ENCODE results near the gene VAMP8.
A peak's percentile ranks its signal among the peaks of the same experiment; 100 is the strongest.
"Not testable (repeated sequence)": the region's sequence is repeated elsewhere in the genome, so short reads cannot be mapped to it uniquely, and the experiment has no call there.

The VAMP8 gene

DNA sequence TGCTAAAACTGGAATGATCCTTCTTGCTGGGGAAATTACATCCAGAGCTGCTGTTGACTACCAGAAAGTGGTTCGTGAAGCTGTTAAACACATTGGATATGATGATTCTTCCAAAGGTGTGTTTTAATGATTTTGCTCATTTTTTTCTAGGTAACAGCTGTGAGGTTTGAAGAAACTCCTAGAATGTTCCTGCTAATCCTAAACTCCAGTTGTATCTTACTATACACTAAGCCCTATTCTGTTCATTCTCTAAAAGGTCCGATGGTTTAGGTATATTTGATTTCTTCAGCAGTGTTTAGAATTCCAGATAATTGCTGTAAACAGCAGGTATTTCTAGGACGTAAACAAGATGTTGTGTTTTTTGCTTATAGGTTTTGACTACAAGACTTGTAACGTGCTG is 36.1 kb upstream of the VAMP8 start:
- Histone ChIP-seq H3K9me3 (ENCODE audit: low read length) (no peaks in the 10 kb centered on the region), H3K27me3 (ENCODE audit: insufficient read depth, low read length) (no peaks in the 10 kb centered on the region), H2AFZ (ENCODE audit: low read depth, low read length) (no peak overlapping the region), H3K4me1 (ENCODE audit: insufficient read depth, low read length) (peaks cover 25% of the 10 kb centered on the region), H3K36me3 (ENCODE audit: insufficient read depth, low read length) (peaks cover 59% of the 10 kb centered on the region), H3K4me3 (ENCODE audit: low read length) (peak overlapping the region; percentile 70)

DNA sequence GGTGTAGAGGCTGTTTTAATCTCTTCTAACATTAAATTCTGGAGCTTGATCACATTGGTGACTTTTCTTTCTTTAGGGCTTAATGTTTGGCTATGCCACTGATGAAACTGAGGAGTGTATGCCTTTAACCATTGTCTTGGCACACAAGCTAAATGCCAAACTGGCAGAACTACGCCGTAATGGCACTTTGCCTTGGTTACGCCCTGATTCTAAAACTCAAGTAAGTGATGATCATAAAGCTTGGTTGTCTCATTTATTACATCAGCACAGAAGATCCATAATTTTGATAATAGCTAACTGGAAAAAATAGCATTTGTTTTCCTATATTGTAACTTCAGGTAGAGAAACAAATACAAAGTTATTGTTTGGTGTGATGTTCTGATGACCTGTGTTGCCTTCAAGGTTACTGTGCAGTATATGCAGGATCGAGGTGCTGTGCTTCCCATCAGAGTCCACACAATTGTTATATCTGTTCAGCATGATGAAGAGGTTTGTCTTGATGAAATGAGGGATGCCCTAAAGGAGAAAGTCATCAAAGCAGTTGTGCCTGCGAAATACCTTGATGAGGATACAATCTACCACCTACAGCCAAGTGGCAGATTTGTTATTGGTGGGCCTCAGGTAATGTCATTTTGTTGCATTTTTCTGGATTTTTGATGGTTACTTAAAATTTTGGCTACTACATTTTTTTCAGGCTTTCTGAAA is 35.5 kb upstream of the VAMP8 start:
- no peaks in the 10 kb centered on the region for H3K9me3 ChIP-seq (ENCODE audit: low read length)
- H3K27me3 ChIP-seq (ENCODE audit: insufficient read depth, low read length): no peaks in the 10 kb centered on the region
- peak overlapping the region; percentile 70 for H3K4me3 ChIP-seq (ENCODE audit: low read length)
- peaks cover 63% of the 10 kb centered on the region for H3K36me3 ChIP-seq (ENCODE audit: insufficient read depth, low read length)
- H2AFZ ChIP-seq (ENCODE audit: low read depth, low read length): no peak overlapping the region
- peaks cover 20% of the 10 kb centered on the region for H3K4me1 ChIP-seq (ENCODE audit: insufficient read depth, low read length)

DNA sequence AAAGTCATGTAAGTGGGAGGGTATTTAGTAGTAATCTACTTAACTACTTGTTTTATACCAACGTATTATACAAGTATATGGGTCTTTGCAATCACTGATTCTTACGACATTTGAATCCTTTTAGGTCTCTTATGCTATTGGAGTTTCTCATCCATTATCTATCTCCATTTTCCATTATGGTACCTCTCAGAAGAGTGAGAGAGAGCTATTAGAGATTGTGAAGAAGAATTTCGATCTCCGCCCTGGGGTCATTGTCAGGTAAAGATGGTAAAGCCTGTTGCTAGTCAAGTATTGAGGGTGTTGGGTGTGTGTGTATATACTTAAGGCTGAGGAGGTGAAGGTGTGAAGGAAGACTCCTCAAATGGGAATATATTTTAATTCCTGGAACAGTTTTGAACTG is 34.6 kb upstream of the VAMP8 start:
- Histone ChIP-seq H3K27me3 (ENCODE audit: insufficient read depth, low read length) (no peaks in the 10 kb centered on the region), H3K36me3 (ENCODE audit: insufficient read depth, low read length) (peaks cover 69% of the 10 kb centered on the region), H3K4me1 (ENCODE audit: insufficient read depth, low read length) (peaks cover 16% of the 10 kb centered on the region), H3K9me3 (ENCODE audit: low read length) (no peaks in the 10 kb centered on the region), H3K4me3 (ENCODE audit: low read length) (no peak overlapping the region), H2AFZ (ENCODE audit: low read depth, low read length) (no peak overlapping the region)

DNA sequence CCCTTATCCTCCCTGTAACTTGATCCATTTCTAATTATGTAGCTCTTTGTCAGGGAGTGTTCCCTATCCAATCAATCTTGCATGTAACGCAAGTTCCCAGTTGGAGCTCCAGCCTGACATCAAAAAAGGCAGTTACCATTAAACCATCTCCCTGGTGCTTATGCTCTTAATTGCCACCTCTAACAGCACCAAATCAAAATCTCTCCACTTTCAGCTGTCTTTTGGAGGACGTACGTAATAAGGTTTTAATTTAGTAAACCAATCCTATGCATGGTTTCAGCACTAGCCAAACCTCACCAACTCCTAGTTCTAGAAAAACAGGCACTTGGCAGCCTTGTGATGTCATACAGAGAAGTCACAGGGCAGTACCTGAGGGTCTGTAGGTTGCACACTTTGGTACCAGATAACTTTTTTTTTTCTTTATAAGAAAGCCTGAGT is 33.1 kb upstream of the VAMP8 start:
- not testable (repeated sequence) for H3K9me3 ChIP-seq (ENCODE audit: low read length); H3K27me3 ChIP-seq (ENCODE audit: insufficient read depth, low read length); H2AFZ ChIP-seq (ENCODE audit: low read depth, low read length); H3K4me3 ChIP-seq (ENCODE audit: low read length)
- Histone ChIP-seq H3K36me3 (ENCODE audit: insufficient read depth, low read length) (peaks cover 79% of the 10 kb centered on the region), H3K4me1 (ENCODE audit: insufficient read depth, low read length) (peaks cover 16% of the 10 kb centered on the region)

DNA sequence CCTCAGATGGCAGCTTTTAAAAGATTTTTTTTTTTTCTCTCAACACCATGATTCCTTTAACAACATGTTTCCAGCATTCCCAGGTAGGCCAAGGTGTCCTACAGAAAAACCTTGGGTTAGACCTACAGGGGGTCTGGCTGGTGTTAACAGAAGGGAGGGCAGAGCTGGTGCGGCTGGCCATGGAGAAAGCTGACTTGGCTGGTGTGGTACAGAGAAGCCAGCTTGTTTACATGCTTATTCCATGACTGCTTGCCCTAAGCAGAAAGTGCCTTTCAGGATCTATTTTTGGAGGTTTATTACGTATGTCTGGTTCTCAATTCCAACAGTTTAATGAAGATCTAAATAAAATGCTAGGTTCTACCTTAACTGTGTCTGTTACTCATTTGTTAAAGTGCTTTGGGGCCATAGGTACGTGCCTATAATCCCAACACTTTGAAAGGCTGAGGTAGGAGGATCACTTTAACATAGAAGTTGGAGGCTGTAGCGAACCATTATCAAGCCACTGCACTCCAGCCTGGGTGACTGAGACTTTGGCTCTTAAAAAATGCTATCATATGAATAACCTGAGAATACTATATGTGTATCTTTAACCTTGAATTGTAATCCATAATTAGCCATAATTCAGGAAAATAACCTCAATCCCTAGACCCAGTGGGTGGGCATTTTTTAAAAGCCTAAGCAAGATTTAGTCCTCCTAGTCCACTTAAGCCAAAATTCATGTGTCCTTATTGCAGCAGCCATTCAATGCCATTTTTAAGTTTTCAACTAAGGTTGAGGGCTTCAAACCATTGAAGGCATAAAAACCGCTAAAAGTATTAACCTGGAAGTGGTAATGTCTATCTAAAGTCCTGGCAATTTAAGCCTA is 32.2 kb upstream of the VAMP8 start:
- H2AFZ ChIP-seq (ENCODE audit: low read depth, low read length); H3K9me3 ChIP-seq (ENCODE audit: low read length); H3K4me3 ChIP-seq (ENCODE audit: low read length); H3K27me3 ChIP-seq (ENCODE audit: insufficient read depth, low read length): not testable (repeated sequence)
- Histone ChIP-seq H3K4me1 (ENCODE audit: insufficient read depth, low read length) (peaks cover 16% of the 10 kb centered on the region), H3K36me3 (ENCODE audit: insufficient read depth, low read length) (peaks cover 81% of the 10 kb centered on the region)

DNA sequence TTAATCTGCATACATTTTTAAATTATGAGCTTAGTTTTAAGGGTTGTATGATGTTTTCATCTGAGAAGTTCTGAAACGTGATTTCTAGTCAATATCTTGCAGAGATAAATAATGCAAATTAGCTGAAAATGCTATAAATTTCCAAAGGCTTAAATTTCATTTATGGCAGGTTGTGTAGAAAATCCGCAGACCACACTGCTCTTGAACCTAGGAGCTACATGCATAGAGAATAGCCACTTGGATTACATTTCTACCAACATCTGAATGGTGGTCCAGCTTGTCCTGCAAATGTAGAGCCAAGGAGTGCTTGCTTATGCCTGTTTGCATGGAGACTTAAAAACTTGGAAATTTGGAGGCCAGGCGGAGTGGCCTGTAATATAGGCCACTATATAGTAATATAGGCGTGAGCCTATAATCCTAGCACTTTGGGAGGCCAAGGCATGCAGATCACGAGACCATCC is 31.6 kb upstream of the VAMP8 start:
- Histone ChIP-seq H2AFZ (ENCODE audit: low read depth, low read length) (no peak overlapping the region), H3K36me3 (ENCODE audit: insufficient read depth, low read length) (peaks cover 81% of the 10 kb centered on the region), H3K4me1 (ENCODE audit: insufficient read depth, low read length) (peaks cover 15% of the 10 kb centered on the region), H3K9me3 (ENCODE audit: low read length) (no peaks in the 10 kb centered on the region), H3K27me3 (ENCODE audit: insufficient read depth, low read length) (no peaks in the 10 kb centered on the region), H3K4me3 (ENCODE audit: low read length) (no peak overlapping the region)

DNA sequence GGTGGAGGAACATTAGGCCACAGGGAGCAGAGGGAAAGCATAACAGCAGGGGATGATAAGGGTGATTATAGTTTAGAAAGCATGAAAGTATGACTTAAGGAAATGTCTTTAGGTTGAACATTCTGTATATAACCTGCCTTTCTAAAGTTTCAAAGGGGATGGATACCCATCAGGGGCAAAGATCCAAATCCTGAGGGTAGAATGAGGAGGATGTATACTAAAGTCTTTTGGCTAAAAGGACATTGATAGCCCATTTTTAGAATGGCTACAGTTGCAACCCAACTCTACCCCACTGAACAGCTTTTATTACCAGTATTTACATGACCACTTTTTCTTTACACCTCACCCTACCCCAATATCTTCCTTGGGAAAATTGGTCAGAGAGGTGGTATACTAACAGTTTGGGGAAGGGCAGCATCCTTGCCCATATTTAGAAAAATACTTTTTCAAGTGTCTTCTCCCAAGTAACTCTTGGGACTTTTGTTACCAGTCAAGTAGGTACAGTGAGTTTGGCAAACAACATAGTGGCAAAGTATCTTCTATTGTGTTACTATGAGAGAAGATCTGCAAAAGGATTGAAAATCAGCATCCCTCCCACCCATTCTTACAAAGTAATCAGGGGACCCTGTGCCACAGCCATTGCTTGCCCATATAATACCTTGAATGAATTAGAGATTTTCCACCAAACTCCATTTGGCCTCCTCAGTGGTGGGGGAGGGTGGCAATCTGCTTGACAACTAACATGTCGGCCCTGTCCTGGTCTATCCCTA is 30.1 kb upstream of the VAMP8 start:
- Histone ChIP-seq H3K36me3 (ENCODE audit: insufficient read depth, low read length) (peaks cover 79% of the 10 kb centered on the region), H3K4me3 (ENCODE audit: low read length) (no peak overlapping the region), H3K4me1 (ENCODE audit: insufficient read depth, low read length) (peaks cover under 1% of the 10 kb centered on the region), H2AFZ (ENCODE audit: low read depth, low read length) (no peak overlapping the region), H3K9me3 (ENCODE audit: low read length) (no peaks in the 10 kb centered on the region), H3K27me3 (ENCODE audit: insufficient read depth, low read length) (no peaks in the 10 kb centered on the region)

DNA sequence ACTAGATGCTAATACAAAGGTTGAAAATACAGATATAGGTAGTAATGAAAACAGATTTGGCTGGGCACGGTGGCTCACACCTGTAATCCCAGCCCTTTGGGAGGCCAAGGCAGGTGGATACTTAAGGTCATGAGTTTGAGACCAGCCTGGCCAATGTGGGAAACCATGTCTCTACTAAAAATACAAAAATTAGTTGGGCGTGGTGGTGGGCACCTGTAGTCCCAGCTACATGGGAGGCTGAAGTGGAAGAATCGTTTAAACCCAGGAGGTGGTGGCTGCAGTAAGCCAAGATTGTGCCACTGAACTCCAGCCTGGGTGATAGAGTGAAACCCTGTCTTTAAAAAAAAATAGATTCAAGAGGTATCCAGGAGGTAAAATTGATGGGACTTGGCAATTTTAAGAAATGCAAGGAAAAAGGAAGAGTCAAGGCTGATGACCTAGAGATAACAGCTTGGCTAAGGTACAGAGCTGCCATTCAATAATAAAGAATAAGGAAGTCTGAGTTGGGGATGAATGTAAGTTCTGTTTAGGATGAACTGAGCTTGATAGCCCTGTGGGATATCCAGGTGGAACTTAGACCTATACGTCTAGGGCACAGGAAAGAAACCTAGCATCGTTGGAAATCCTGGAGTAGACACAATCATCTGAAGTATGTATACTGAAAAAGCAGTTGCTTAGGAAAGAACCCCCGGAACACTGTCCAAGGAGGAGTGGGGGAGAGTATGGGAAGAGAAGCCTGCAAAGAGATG is 29.4 kb upstream of the VAMP8 start:
- Histone ChIP-seq H3K27me3 (ENCODE audit: insufficient read depth, low read length) (no peaks in the 10 kb centered on the region), H2AFZ (ENCODE audit: low read depth, low read length) (no peak overlapping the region), H3K4me1 (ENCODE audit: insufficient read depth, low read length) (no peaks in the 10 kb centered on the region), H3K4me3 (ENCODE audit: low read length) (no peak overlapping the region), H3K36me3 (ENCODE audit: insufficient read depth, low read length) (peaks cover 79% of the 10 kb centered on the region), H3K9me3 (ENCODE audit: low read length) (no peaks in the 10 kb centered on the region)

DNA sequence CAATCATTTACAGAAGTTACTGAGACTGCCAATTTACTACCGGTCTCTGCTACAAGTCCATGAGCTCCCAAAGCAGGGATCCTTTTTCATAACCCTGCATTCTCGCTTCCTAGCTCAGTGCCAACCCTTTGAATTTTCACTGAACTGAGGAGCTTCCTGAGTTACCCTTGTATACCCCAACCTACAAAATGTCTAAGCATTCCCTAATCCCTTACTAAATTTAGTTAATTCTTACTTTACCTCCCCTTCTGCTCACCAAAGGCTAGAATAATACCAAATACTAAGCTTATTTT is 28.8 kb upstream of the VAMP8 start:
- no peaks in the 10 kb centered on the region for H3K27me3 ChIP-seq (ENCODE audit: insufficient read depth, low read length)
- H3K9me3 ChIP-seq (ENCODE audit: low read length): no peaks in the 10 kb centered on the region
- H3K36me3 ChIP-seq (ENCODE audit: insufficient read depth, low read length): peaks cover 77% of the 10 kb centered on the region
- H3K4me1 ChIP-seq (ENCODE audit: insufficient read depth, low read length): no peaks in the 10 kb centered on the region
- H2AFZ ChIP-seq (ENCODE audit: low read depth, low read length): no peak overlapping the region
- no peak overlapping the region for H3K4me3 ChIP-seq (ENCODE audit: low read length)

- no peaks in the 10 kb centered on the region for H3K27me3 ChIP-seq (ENCODE audit: insufficient read depth, low read length)
- H2AFZ ChIP-seq (ENCODE audit: low read depth, low read length): no peak overlapping the region
- no peaks in the 10 kb centered on the region for H3K9me3 ChIP-seq (ENCODE audit: low read length)
- peaks cover 77% of the 10 kb centered on the region for H3K36me3 ChIP-seq (ENCODE audit: insufficient read depth, low read length)
- no peak overlapping the region for H3K4me3 ChIP-seq (ENCODE audit: low read length)
- no peaks in the 10 kb centered on the region for H3K4me1 ChIP-seq (ENCODE audit: insufficient read depth, low read length)
These were observed 28.3 kb upstream of the VAMP8 start for GRCh38 chr2:85549095-85549494.

GRCh38 chr2:85549826-85550225 is 27.6 kb upstream of the VAMP8 start:
- Histone ChIP-seq H3K9me3 (ENCODE audit: low read length) (no peaks in the 10 kb centered on the region), H3K4me1 (ENCODE audit: insufficient read depth, low read length) (no peaks in the 10 kb centered on the region), H3K4me3 (ENCODE audit: low read length) (no peak overlapping the region), H2AFZ (ENCODE audit: low read depth, low read length) (no peak overlapping the region), H3K36me3 (ENCODE audit: insufficient read depth, low read length) (peaks cover 76% of the 10 kb centered on the region), H3K27me3 (ENCODE audit: insufficient read depth, low read length) (no peaks in the 10 kb centered on the region)

DNA sequence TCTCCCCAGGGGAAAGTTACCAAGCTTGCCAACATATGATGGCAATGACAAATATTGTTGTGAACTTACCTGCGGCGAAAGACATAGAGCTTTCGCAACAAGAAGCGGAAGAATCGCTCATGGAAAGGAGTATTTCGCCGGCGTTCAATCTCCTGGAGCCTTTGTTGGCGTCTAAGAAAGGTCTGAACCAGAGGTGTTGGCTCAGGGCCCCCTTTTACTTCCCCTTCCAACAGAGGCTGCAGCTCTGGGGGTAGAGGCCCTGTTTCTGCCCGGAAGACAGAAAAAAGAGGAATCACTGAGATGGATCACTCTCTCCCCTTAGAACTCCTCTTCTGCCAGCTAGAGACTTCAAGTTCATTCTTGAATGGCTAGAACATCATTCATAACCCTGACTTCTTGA is 26.9 kb upstream of the VAMP8 start:
- H3K27me3 ChIP-seq (ENCODE audit: insufficient read depth, low read length): no peaks in the 10 kb centered on the region
- no peak overlapping the region for H3K4me3 ChIP-seq (ENCODE audit: low read length)
- H3K4me1 ChIP-seq (ENCODE audit: insufficient read depth, low read length): no peaks in the 10 kb centered on the region
- no peaks in the 10 kb centered on the region for H3K9me3 ChIP-seq (ENCODE audit: low read length)
- no peak overlapping the region for H2AFZ ChIP-seq (ENCODE audit: low read depth, low read length)
- peaks cover 76% of the 10 kb centered on the region for H3K36me3 ChIP-seq (ENCODE audit: insufficient read depth, low read length)

All from neuron (in vitro differentiated cells).